ENCODE measurements around the gene NRDC. TPM values are rescaled to one million over a fixed set of nuclear protein-coding genes. Genes with fewer than 3 reads are reported as not detected.

The NRDC gene
- total RNA-seq, 1 experiment from 2014 or later: 182 TPM

- intact Hi-C loops (cut with micrococcal nuclease): no loop called here
- Histone ChIP-seq H3K27me3 (ENCODE audit: insufficient read depth, low read length) (no peaks in the 10 kb centered on the region), H3K27ac (ENCODE audit: low read depth, low read length) (no peak overlapping the region), H3K9ac (ENCODE audit: low read length) (no peak overlapping the region), H3K4me3 (replicated peaks in 1 of 2; ENCODE audit: low read depth in 1 of 2, low read length in 2 of 2) (no peak overlapping the region), H2AFZ (ENCODE audit: low read depth, low read length, poor library complexity, severe bottlenecking) (no peak overlapping the region), H4K20me1 (ENCODE audit: insufficient read depth) (peaks cover 3% of the 10 kb centered on the region; the same call in 1 of the 2 replicates), H3K36me3 (ENCODE audit: control insufficient read depth in 1 of 2, insufficient read depth in 2 of 2, low read length in 2 of 2) (peaks cover 42 to 50% of the 10 kb centered on the region in 2 experiments; a peak in 3 of 4 replicates), H3K4me2 (ENCODE audit: low read length) (no peak overlapping the region), H3K9me3 (ENCODE audit: control insufficient read depth in 1 of 2, insufficient read depth in 1 of 2, low read depth in 1 of 2, low read length in 2 of 2) (no peaks in the 10 kb centered on the region), H3K9me2 (ENCODE audit: insufficient read depth) (no peaks in the 10 kb centered on the region), H3K79me2 (ENCODE audit: insufficient read depth, low read length) (no peaks in the 10 kb centered on the region), H3K4me1 (ENCODE audit: control insufficient read depth in 1 of 2, insufficient read depth in 2 of 2, low read length in 2 of 2) (no peaks in the 10 kb centered on the region)
- DNase-seq (ENCODE audit: low read depth, low spot score) (no peak), ATAC-seq (no peak)
- RAD21 ChIA-PET (ENCODE audit: low non-redundant PET in 1 of 2, low total read pairs in 2 of 2, uncharacterized antibody in 2 of 2, unreplicated experiment in 2 of 2): no interaction called here
- TF ChIP-seq EZH2 (IDR thresholded peaks at IDR 0.05) (no peak), REST (IDR thresholded peaks at IDR 0.05; ENCODE audit: low read depth) (no peak), RAD21 (IDR thresholded peaks at IDR 0.05; ENCODE audit: low read depth) (no peak), YY1 (IDR thresholded peaks at IDR 0.05; ENCODE audit: extremely low read depth, insufficient replicate concordance, low read depth, low read length) (no peak), CEBPB (IDR thresholded peaks at IDR 0.05; ENCODE audit: low read depth) (no peak), SRF (IDR thresholded peaks at IDR 0.05; ENCODE audit: low read depth) (no peak), ELF1 (IDR thresholded peaks at IDR 0.05; ENCODE audit: borderline replicate concordance, low read depth) (no peak), SIN3A (IDR thresholded peaks at IDR 0.05; ENCODE audit: low read depth) (no peak), CBX3 (IDR thresholded peaks at IDR 0.05; ENCODE audit: low read depth) (no peak), ZNF274 (IDR thresholded peaks at IDR 0.05; ENCODE audit: low read depth, low read length) (no peak), MAX (IDR thresholded peaks at IDR 0.05) (no peak), TCF7L2 (IDR thresholded peaks at IDR 0.05; ENCODE audit: borderline replicate concordance, extremely low read depth, insufficient read depth, insufficient read length) (no peak), POLR2A (IDR thresholded peaks at IDR 0.05; ENCODE audit: borderline replicate concordance, extremely low read depth, insufficient read depth, insufficient read length) (no peak), SP1 (IDR thresholded peaks at IDR 0.05; ENCODE audit: low read depth) (no peak), JUND (IDR thresholded peaks at IDR 0.05) (no peak), ZFX (IDR thresholded peaks at IDR 0.05) (no peak)
- TF ChIP-seq, protein P1, sequence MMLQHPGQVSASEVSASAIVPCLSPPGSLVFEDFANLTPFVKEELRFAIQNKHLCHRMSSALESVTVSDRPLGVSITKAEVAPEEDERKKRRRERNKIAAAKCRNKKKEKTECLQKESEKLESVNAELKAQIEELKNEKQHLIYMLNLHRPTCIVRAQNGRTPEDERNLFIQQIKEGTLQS (IDR thresholded peaks at IDR 0.05): no peak
- TF ChIP-seq, protein P2, sequence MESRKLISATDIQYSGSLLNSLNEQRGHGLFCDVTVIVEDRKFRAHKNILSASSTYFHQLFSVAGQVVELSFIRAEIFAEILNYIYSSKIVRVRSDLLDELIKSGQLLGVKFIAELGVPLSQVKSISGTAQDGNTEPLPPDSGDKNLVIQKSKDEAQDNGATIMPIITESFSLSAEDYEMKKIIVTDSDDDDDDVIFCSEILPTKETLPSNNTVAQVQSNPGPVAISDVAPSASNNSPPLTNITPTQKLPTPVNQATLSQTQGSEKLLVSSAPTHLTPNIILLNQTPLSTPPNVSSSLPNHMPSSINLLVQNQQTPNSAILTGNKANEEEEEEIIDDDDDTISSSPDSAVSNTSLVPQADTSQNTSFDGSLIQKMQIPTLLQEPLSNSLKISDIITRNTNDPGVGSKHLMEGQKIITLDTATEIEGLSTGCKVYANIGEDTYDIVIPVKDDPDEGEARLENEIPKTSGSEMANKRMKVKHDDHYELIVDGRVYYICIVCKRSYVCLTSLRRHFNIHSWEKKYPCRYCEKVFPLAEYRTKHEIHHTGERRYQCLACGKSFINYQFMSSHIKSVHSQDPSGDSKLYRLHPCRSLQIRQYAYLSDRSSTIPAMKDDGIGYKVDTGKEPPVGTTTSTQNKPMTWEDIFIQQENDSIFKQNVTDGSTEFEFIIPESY (IDR thresholded peaks at IDR 0.05; ENCODE audit: extremely low read depth, insufficient replicate concordance, low read length): no peak
- TF ChIP-seq, protein P3, sequence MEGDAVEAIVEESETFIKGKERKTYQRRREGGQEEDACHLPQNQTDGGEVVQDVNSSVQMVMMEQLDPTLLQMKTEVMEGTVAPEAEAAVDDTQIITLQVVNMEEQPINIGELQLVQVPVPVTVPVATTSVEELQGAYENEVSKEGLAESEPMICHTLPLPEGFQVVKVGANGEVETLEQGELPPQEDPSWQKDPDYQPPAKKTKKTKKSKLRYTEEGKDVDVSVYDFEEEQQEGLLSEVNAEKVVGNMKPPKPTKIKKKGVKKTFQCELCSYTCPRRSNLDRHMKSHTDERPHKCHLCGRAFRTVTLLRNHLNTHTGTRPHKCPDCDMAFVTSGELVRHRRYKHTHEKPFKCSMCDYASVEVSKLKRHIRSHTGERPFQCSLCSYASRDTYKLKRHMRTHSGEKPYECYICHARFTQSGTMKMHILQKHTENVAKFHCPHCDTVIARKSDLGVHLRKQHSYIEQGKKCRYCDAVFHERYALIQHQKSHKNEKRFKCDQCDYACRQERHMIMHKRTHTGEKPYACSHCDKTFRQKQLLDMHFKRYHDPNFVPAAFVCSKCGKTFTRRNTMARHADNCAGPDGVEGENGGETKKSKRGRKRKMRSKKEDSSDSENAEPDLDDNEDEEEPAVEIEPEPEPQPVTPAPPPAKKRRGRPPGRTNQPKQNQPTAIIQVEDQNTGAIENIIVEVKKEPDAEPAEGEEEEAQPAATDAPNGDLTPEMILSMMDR (IDR thresholded peaks at IDR 0.05 in 2 of 3, conservative IDR thresholded peaks at IDR 0.05 in 1 of 3; ENCODE audit: borderline replicate concordance in 1 of 3, insufficient read depth in 1 of 3, low read depth in 2 of 3, low read length in 2 of 3): no peak
- POLR2A ChIA-PET: no interaction called here
- BruUV-seq (replicated peaks): no TSS peak
- CTCF ChIA-PET: no interaction called here
Measured at GRCh38 chr1:51794260-51794659, 84.3 kb downstream of the NRDC start.
